ENCODE data around the gene ACER2. TPM values are rescaled to one million over a fixed set of nuclear protein-coding genes. Genes with fewer than 3 reads are reported as not detected.

The ACER2 gene
- total and polyA plus RNA-seq, 10 of the 15 experiments (the other 5 are each of a cell fraction or from before 2014, with no cell fraction given): 0.07 to 3.1 (median 2.2) TPM

DNA sequence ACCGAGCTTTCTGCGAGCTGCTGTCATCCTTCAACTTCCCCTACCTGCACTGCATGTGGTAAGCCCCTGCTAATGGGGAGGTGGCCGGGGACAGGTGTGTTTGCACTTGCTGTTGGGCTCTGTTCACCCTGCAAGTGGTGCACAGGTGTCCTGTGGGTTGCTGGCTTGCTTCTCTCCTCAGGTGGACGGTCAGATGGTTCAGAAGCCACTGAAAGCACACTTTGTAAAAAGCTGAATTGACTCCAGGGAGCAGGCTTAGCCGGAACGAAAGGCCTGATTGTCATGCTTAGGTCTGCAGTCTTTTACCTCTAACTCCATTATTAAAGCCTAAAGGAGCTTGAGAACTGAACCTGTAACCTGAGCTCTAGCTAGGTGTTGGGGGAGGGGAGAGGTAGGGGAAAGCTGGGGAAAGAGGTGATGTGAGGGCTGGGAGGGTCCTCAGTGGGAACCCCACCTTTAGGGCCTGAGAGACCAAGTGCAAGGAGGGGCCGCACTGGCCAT lies 37.6 kb downstream of the ACER2 start:
- Histone ChIP-seq H4K20me1 (ENCODE audit: control insufficient read depth, insufficient read depth) (no peaks in the 10 kb centered on the region), H3K4me1 (ENCODE audit: control insufficient read depth, insufficient read depth, low read length) (peaks cover 11% of the 10 kb centered on the region), H3K9me3 (replicated peaks; ENCODE audit: control insufficient read depth, insufficient read depth, low read length) (no peaks in the 10 kb centered on the region), H3K4me3 (no peak overlapping the region), H3K27ac (ENCODE audit: control insufficient read depth, insufficient read depth) (no peak overlapping the region), H3K27me3 (replicated peaks in 1 of 2; ENCODE audit: control insufficient read depth in 2 of 2, insufficient read depth in 2 of 2, low read length in 1 of 2) (no peaks in the 10 kb centered on the region), H2AFZ (ENCODE audit: control insufficient read depth, low read depth, low read length) (no peak overlapping the region), H3K4me2 (ENCODE audit: control insufficient read depth, insufficient read depth) (no peak overlapping the region), H3K36me3 (ENCODE audit: control insufficient read depth in 2 of 2, insufficient read depth in 2 of 2, low read length in 1 of 2) (no peaks in the 10 kb centered on the region; a peak in 1 of 4 replicates), H3K79me2 (ENCODE audit: control insufficient read depth, insufficient read depth, low read length) (no peaks in the 10 kb centered on the region), H3K9ac (ENCODE audit: control insufficient read depth, insufficient read depth, low read length) (no peak overlapping the region)
- CTCF ChIA-PET: interaction anchor here (1.0 to 1.4 kb wide), 2 partner anchors 10 to 11 kb away, joined by 4 to 5 read pairs; no protein-coding TSS in a partner anchor
- POLR2A ChIA-PET: no interaction called here
- WGBS (ENCODE audit: insufficient coverage, insufficient replicate concordance, low lambda C conversion rate, missing lambda C conversion rate): 53% methylated on average over 7 of the region's 7 CpGs
- intact Hi-C loops (cut with micrococcal nuclease; ENCODE audit: unreplicated experiment): no loop called here
- TF ChIP-seq SUZ12 (IDR thresholded peaks at IDR 0.05; ENCODE audit: unreplicated experiment) (no peak), RELA (IDR thresholded peaks at IDR 0.05; ENCODE audit: borderline replicate concordance, partially characterized antibody) (no peak), SRF (IDR thresholded peaks at IDR 0.05; ENCODE audit: low read depth in 2 of 2, low read length in 2 of 2) (no peak), STAT3 (IDR thresholded peaks at IDR 0.05; ENCODE audit: low read depth, low read length) (no peak), LARP7 (IDR thresholded peaks at IDR 0.05) (no peak), MXI1 (IDR thresholded peaks at IDR 0.05; ENCODE audit: low read depth, low read length) (no peak), KDM1A (IDR thresholded peaks at IDR 0.05; ENCODE audit: borderline replicate concordance) (no peak), IRF4 (IDR thresholded peaks at IDR 0.05; ENCODE audit: low read depth, low read length) (no peak), GABPA (IDR thresholded peaks at IDR 0.05; ENCODE audit: low read depth) (no peak)
- TF ChIP-seq, protein P1, sequence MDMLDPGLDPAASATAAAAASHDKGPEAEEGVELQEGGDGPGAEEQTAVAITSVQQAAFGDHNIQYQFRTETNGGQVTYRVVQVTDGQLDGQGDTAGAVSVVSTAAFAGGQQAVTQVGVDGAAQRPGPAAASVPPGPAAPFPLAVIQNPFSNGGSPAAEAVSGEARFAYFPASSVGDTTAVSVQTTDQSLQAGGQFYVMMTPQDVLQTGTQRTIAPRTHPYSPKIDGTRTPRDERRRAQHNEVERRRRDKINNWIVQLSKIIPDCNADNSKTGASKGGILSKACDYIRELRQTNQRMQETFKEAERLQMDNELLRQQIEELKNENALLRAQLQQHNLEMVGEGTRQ (IDR thresholded peaks at IDR 0.05; ENCODE audit: borderline replicate concordance, low read depth, low read length): no peak
- DNase-seq (ENCODE audit: low read depth, low spot score): no peak
- RAD21 ChIA-PET (ENCODE audit: unreplicated experiment): no interaction called here
- in situ Hi-C loops (cut with MboI): no loop called here
- no peak for ATAC-seq
- SMC1A ChIA-PET (ENCODE audit: uncharacterized antibody, unreplicated experiment): no interaction called here
- BruUV-seq (replicated peaks): no TSS peak
- no peak for FAIRE-seq

Measured in GM12878 (cell line).